Measurements from ENCODE around the gene LRP1B.

DNA sequence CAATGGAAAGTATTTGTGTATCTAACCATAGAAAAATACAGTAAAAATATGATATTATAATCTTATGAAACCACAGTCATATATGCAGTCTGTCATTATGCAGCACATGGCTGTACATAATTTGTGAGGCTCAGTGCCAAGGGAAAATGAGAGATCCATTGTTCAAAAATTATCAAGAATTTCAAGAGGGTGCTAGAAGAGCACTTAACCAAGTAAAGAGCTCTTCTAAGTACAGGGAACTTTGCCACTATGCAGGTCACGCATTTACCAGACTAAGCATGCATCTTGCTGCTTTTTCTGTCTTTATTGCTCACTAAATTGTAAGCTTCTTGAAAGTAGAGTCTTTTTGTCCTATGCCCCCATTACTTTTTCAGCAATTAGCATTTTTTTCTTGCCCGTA lies 438.0 kb downstream of the LRP1B start:
- TF ChIP-seq, protein P1, sequence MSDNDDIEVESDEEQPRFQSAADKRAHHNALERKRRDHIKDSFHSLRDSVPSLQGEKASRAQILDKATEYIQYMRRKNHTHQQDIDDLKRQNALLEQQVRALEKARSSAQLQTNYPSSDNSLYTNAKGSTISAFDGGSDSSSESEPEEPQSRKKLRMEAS (IDR thresholded peaks at IDR 0.05), result no peak
- no peak for TF ChIP-seq EP300 (IDR thresholded peaks at IDR 0.05; ENCODE audit: borderline replicate concordance)
- no peak for TF ChIP-seq YY1 (IDR thresholded peaks at IDR 0.05; ENCODE audit: low read depth)
- no peak for TF ChIP-seq ZBTB7A (IDR thresholded peaks at IDR 0.05; ENCODE audit: low read depth)
- no peak for TF ChIP-seq FOXM1 (IDR thresholded peaks at IDR 0.05; ENCODE audit: borderline replicate concordance, low read depth)
- no peak for TF ChIP-seq TAF1 (IDR thresholded peaks at IDR 0.05; ENCODE audit: low read depth)
- no peak for TF ChIP-seq CREB1 (IDR thresholded peaks at IDR 0.05; ENCODE audit: low read depth)
- TF ChIP-seq RAD21 (IDR thresholded peaks at IDR 0.05; ENCODE audit: low read depth), result no peak
- no peak for TF ChIP-seq CEBPB (IDR thresholded peaks at IDR 0.05)
- TF ChIP-seq, protein P2, sequence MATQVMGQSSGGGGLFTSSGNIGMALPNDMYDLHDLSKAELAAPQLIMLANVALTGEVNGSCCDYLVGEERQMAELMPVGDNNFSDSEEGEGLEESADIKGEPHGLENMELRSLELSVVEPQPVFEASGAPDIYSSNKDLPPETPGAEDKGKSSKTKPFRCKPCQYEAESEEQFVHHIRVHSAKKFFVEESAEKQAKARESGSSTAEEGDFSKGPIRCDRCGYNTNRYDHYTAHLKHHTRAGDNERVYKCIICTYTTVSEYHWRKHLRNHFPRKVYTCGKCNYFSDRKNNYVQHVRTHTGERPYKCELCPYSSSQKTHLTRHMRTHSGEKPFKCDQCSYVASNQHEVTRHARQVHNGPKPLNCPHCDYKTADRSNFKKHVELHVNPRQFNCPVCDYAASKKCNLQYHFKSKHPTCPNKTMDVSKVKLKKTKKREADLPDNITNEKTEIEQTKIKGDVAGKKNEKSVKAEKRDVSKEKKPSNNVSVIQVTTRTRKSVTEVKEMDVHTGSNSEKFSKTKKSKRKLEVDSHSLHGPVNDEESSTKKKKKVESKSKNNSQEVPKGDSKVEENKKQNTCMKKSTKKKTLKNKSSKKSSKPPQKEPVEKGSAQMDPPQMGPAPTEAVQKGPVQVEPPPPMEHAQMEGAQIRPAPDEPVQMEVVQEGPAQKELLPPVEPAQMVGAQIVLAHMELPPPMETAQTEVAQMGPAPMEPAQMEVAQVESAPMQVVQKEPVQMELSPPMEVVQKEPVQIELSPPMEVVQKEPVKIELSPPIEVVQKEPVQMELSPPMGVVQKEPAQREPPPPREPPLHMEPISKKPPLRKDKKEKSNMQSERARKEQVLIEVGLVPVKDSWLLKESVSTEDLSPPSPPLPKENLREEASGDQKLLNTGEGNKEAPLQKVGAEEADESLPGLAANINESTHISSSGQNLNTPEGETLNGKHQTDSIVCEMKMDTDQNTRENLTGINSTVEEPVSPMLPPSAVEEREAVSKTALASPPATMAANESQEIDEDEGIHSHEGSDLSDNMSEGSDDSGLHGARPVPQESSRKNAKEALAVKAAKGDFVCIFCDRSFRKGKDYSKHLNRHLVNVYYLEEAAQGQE (IDR thresholded peaks at IDR 0.05; ENCODE audit: low read depth), result no peak
- no peak for TF ChIP-seq NFIC (IDR thresholded peaks at IDR 0.05)
- TF ChIP-seq EGR1 (IDR thresholded peaks at IDR 0.05), result no peak
- no peak for TF ChIP-seq TCF12 (IDR thresholded peaks at IDR 0.05; ENCODE audit: low read depth)

All from Ishikawa (cell line).